ENCODE measurements around the gene EDC3. TPM values are rescaled to one million over a fixed set of nuclear protein-coding genes. Genes with fewer than 3 reads are reported as not detected.

EDC3 gene
- total RNA-seq, 2 experiments from 2014 or later: 41.8 to 47.7 TPM

GRCh38 chr15:74725225-74725774, 29.5 kb upstream of the EDC3 start, which contains the start of gene CYP1A1:
Gene CYP1A1 (minus strand): TSS chr15:74725528. CDS start chr15:74723097, 2,431 bp downstream.
- no peak within 1 kb of the TSS for H3K27ac Mint-ChIP-seq
- H3K4me3 Mint-ChIP-seq: peak within 1 kb of the TSS; percentile 44
- peaks cover 29% of the 10 kb centered on the region for H3K27me3 Mint-ChIP-seq
- DNase-seq (peak; percentile 51), ATAC-seq (peak; percentile 27)
- H3K36me3 Mint-ChIP-seq: no peaks in the 10 kb centered on the region
- peaks cover 13% of the 10 kb centered on the region for H3K4me1 Mint-ChIP-seq
- no peaks in the 10 kb centered on the region for H3K9me3 Mint-ChIP-seq (ENCODE audit: low read depth)
- CTCF ChIA-PET: interaction anchor here (0.6 to 2.2 kb wide), 12 partner anchors 13 to 504 kb away, joined by 3 to 7 read pairs (median 4); no protein-coding TSS in a partner anchor

- peak overlapping the region; percentile 27 for H3K4me3 Mint-ChIP-seq
- no peaks in the 10 kb centered on the region for H3K36me3 Mint-ChIP-seq
- CTCF ChIA-PET: interaction anchor here (0.6 to 2.2 kb wide), 7 partner anchors 44 to 503 kb away, joined by 3 to 6 read pairs (median 4); no protein-coding TSS in a partner anchor
- no peaks in the 10 kb centered on the region for H3K9me3 Mint-ChIP-seq (ENCODE audit: low read depth)
- H3K27me3 Mint-ChIP-seq: peaks cover 29% of the 10 kb centered on the region
- ATAC-seq: no peak
- H3K4me1 Mint-ChIP-seq: peaks cover 13% of the 10 kb centered on the region
- H3K27ac Mint-ChIP-seq: no peak overlapping the region
- DNase-seq: no peak
These were observed 28.9 kb upstream of the EDC3 start for GRCh38 chr15:74724570-74725224.

- CTCF ChIA-PET: no interaction called here
- Mint-ChIP-seq H3K27me3 (peaks cover 29% of the 10 kb centered on the region), H3K9me3 (ENCODE audit: low read depth) (no peaks in the 10 kb centered on the region), H3K27ac (no peak overlapping the region), H3K4me1 (peaks cover 13% of the 10 kb centered on the region), H3K4me3 (peak overlapping the region; percentile 12), H3K36me3 (no peaks in the 10 kb centered on the region)
- DNase-seq (no peak), ATAC-seq (no peak)
These were observed 28.0 kb upstream of the EDC3 start for GRCh38 chr15:74723754-74724334.

GRCh38 chr15:74723187-74723586, 27.4 kb upstream of the EDC3 start:
- CTCF ChIA-PET: no interaction called here
- H3K9me3 Mint-ChIP-seq (ENCODE audit: low read depth): no peaks in the 10 kb centered on the region

GRCh38 chr15:74722591-74722990, 26.8 kb upstream of the EDC3 start:
- no peak for ATAC-seq

More at GRCh38 chr15:74723187-74723586, 27.4 kb upstream of the EDC3 start:
- Mint-ChIP-seq H3K27me3 (peaks cover 29% of the 10 kb centered on the region), H3K27ac (no peak overlapping the region), H3K4me3 (no peak overlapping the region), H3K36me3 (no peaks in the 10 kb centered on the region), H3K4me1 (peaks cover 13% of the 10 kb centered on the region)
- DNase-seq (no peak), ATAC-seq (no peak)

GRCh38 chr15:74716651-74717050, 20.8 kb upstream of the EDC3 start:
- no peak overlapping the region for H3K27ac Mint-ChIP-seq
- no peaks in the 10 kb centered on the region for H3K4me1 Mint-ChIP-seq
- DNase-seq: no peak
- no peak overlapping the region for H3K4me3 Mint-ChIP-seq
- no peaks in the 10 kb centered on the region for H3K9me3 Mint-ChIP-seq (ENCODE audit: low read depth)
- CTCF ChIA-PET: interaction anchor here (1.5 kb wide), 1 partner anchor 52 kb away, joined by 3 read pairs; no protein-coding TSS in a partner anchor
- H3K27me3 Mint-ChIP-seq: peaks cover 2% of the 10 kb centered on the region
- ATAC-seq: no peak
- H3K36me3 Mint-ChIP-seq: no peaks in the 10 kb centered on the region

More at GRCh38 chr15:74722591-74722990, 26.8 kb upstream of the EDC3 start:
- Mint-ChIP-seq H3K9me3 (ENCODE audit: low read depth) (no peaks in the 10 kb centered on the region), H3K4me1 (peaks cover 13% of the 10 kb centered on the region), H3K27me3 (peaks cover 27% of the 10 kb centered on the region), H3K27ac (no peak overlapping the region), H3K4me3 (no peak overlapping the region), H3K36me3 (no peaks in the 10 kb centered on the region)
- CTCF ChIA-PET: no interaction called here
- no peak for DNase-seq

- ATAC-seq (no peak), DNase-seq (no peak)
- no peak overlapping the region for H3K4me3 Mint-ChIP-seq
- peaks cover 8% of the 10 kb centered on the region for H3K27me3 Mint-ChIP-seq
- H3K27ac Mint-ChIP-seq: no peak overlapping the region
- H3K9me3 Mint-ChIP-seq (ENCODE audit: low read depth): no peaks in the 10 kb centered on the region
- peaks cover 14% of the 10 kb centered on the region for H3K4me1 Mint-ChIP-seq
- CTCF ChIA-PET: interaction anchor here (1.3 kb wide), 1 partner anchor 14 kb away, joined by 3 read pairs; no protein-coding TSS in a partner anchor
- H3K36me3 Mint-ChIP-seq: no peaks in the 10 kb centered on the region
These were observed 16.5 kb upstream of the EDC3 start for GRCh38 chr15:74712311-74712710.

GRCh38 chr15:74710319-74711094, 14.7 kb upstream of the EDC3 start:
- peaks cover 17% of the 10 kb centered on the region for H3K27me3 Mint-ChIP-seq
- H3K4me3 Mint-ChIP-seq: no peak overlapping the region
- peaks cover 14% of the 10 kb centered on the region for H3K4me1 Mint-ChIP-seq
- CTCF ChIA-PET: no interaction called here
- H3K9me3 Mint-ChIP-seq (ENCODE audit: low read depth): no peaks in the 10 kb centered on the region
- ATAC-seq: peak; percentile 47
- no peak for DNase-seq
- H3K36me3 Mint-ChIP-seq: no peaks in the 10 kb centered on the region
- H3K27ac Mint-ChIP-seq: peak overlapping the region; percentile 71

GRCh38 chr15:74709892-74710291, 14.1 kb upstream of the EDC3 start:
- Mint-ChIP-seq H3K36me3 (no peaks in the 10 kb centered on the region), H3K9me3 (ENCODE audit: low read depth) (no peaks in the 10 kb centered on the region), H3K27ac (peak overlapping the region; percentile 71), H3K4me3 (no peak overlapping the region), H3K4me1 (peaks cover 14% of the 10 kb centered on the region), H3K27me3 (peaks cover 21% of the 10 kb centered on the region)
- ATAC-seq (no peak), DNase-seq (no peak)
- CTCF ChIA-PET: interaction anchor here (1.0 kb wide), 1 partner anchor 75 kb away, joined by 4 read pairs; no protein-coding TSS in a partner anchor

- Mint-ChIP-seq H3K36me3 (no peaks in the 10 kb centered on the region), H3K4me3 (no peak overlapping the region), H3K27me3 (peaks cover 21% of the 10 kb centered on the region), H3K9me3 (ENCODE audit: low read depth) (no peaks in the 10 kb centered on the region), H3K27ac (no peak overlapping the region), H3K4me1 (peaks cover 14% of the 10 kb centered on the region)
- DNase-seq (no peak), ATAC-seq (no peak)
- CTCF ChIA-PET: interaction anchor here (1.0 kb wide), 1 partner anchor 74 kb away, joined by 4 read pairs; no protein-coding TSS in a partner anchor
These were observed 13.2 kb upstream of the EDC3 start for GRCh38 chr15:74709011-74709410.

GRCh38 chr15:74696808-74697207, 984 bp upstream of the EDC3 start:
- Mint-ChIP-seq H3K27ac (peak overlapping the region; percentile 100), H3K9me3 (ENCODE audit: low read depth) (no peaks in the 10 kb centered on the region)

GRCh38 chr15:74696398-74696729, 540 bp upstream of the EDC3 start:
- ATAC-seq: no peak
- H3K4me1 Mint-ChIP-seq: peaks cover 39% of the 10 kb centered on the region
- peaks cover 2% of the 10 kb centered on the region for H3K36me3 Mint-ChIP-seq
- H3K4me3 Mint-ChIP-seq: peak overlapping the region; percentile 99
- H3K9me3 Mint-ChIP-seq (ENCODE audit: low read depth): no peaks in the 10 kb centered on the region
- H3K27me3 Mint-ChIP-seq: peaks cover 2% of the 10 kb centered on the region
- peak overlapping the region; percentile 100 for H3K27ac Mint-ChIP-seq
- DNase-seq: no peak
- CTCF ChIA-PET: interaction anchor here (0.8 to 1.7 kb wide), 6 partner anchors 10 to 75 kb away, joined by 3 to 4 read pairs (median 3); no protein-coding TSS in a partner anchor

More at GRCh38 chr15:74696808-74697207, 984 bp upstream of the EDC3 start:
- ATAC-seq (no peak), DNase-seq (no peak)
- peaks cover 5% of the 10 kb centered on the region for H3K27me3 Mint-ChIP-seq
- CTCF ChIA-PET: interaction anchor here (1.0 to 1.7 kb wide), 4 partner anchors 10 to 74 kb away, joined by 3 to 4 read pairs (median 4); no protein-coding TSS in a partner anchor
- H3K4me3 Mint-ChIP-seq: peak overlapping the region; percentile 99
- H3K36me3 Mint-ChIP-seq: peaks cover 2% of the 10 kb centered on the region
- peaks cover 39% of the 10 kb centered on the region for H3K4me1 Mint-ChIP-seq

GRCh38 chr15:74692327-74692726, 3.5 kb downstream of the EDC3 start:
- DNase-seq (no peak), ATAC-seq (no peak)
- Mint-ChIP-seq H3K36me3 (peaks cover 4% of the 10 kb centered on the region), H3K9me3 (ENCODE audit: low read depth) (no peaks in the 10 kb centered on the region), H3K4me3 (no peak overlapping the region), H3K4me1 (peaks cover 37% of the 10 kb centered on the region), H3K27me3 (no peaks in the 10 kb centered on the region), H3K27ac (no peak overlapping the region)
- CTCF ChIA-PET: no interaction called here

All from activated CD8-positive, alpha-beta memory T cell treated with anti-CD3 and anti-CD28 coated beads, Interleukin-2, amount 10 ng/mL, durations not matched to agents 7 days and 5 days (primary cell).